GM21723 (cell line): ENCODE data around the gene LRRC9.
"Not testable (repeated sequence)": the region's sequence is repeated elsewhere in the genome, so short reads cannot be mapped to it uniquely, and the experiment has no call there.

Source experiments
- ATAC-seq: cut with Tn5 transposase; IDR thresholded peaks from one replicate; pipeline ENCODE4 v1.9.1; 2021; ENCODE audit warnings: mild to moderate bottlenecking, moderate library complexity; ENCODE audit not compliant: unreplicated experiment

LRRC9 gene

DNA sequence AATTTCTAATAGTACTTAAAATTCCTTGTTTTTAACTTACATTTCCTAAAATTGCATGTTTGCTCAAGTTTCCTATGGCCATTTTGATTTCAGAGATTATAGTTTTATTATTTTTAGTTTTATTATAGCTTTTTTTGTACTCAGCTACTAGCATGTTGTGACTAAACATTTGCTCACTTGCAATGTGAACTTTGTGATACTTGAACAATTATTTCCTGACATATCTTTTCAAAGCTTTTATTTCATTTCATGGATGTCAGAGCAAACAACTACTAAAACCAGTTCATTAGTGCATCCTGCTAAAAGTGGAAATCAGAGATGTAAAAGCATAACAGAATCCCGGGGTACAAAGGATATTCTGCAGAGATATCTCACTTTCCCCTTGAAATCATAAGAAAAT is 138.1 kb downstream of the LRRC9 start:
- no peak for ATAC-seq

DNA sequence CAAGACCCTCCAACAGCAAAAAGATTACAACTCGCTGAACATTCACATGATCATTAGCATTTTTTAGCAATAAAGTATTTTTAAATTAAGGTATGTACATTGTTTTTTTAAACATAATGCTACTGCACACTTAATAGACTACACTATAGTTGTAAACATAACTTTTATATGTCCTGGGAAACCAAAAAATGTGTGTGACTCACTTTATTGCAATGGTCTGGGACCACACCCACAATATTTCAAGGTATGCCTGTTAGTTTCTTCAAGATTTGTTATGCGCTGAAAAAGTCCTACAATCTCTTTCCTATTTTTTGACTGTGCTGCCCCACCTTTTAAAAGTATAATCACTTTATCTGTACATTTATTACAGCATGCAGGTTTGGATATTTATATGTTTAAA is 141.4 kb downstream of the LRRC9 start:
- ATAC-seq = no peak

GRCh38 chr14:60064491-60065072 is 144.6 kb downstream of the LRRC9 start:
- peak; percentile 72 for ATAC-seq

- ATAC-seq = no peak
These were observed 147.9 kb downstream of the LRRC9 start for GRCh38 chr14:60067882-60068281.

GRCh38 chr14:60079723-60080122 is 159.8 kb downstream of the LRRC9 start:
- ATAC-seq = no peak

GRCh38 chr14:60085085-60085484 is 165.1 kb downstream of the LRRC9 start:
- no peak for ATAC-seq

- ATAC-seq = no peak
These were observed 165.7 kb downstream of the LRRC9 start for GRCh38 chr14:60085693-60086092.

DNA sequence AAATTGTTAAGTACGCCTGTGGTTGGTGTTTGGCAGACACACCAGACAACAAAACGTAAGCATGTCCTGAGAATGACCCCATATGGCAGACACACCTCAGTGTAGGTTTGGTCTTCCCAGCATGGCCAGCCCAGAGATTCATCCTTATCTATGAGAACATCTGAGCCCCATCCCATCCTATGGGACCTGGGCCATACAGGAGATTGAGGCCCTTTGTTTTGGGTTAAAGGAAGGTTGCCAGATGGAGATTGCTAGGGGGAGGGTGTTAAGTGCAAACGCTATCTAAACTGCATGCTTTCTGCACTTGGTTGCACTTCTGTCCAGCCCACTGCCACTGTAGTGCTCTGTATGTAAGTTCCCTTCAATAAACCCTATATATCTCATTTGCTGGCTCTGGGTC is 167.7 kb downstream of the LRRC9 start:
- ATAC-seq = no peak

DNA sequence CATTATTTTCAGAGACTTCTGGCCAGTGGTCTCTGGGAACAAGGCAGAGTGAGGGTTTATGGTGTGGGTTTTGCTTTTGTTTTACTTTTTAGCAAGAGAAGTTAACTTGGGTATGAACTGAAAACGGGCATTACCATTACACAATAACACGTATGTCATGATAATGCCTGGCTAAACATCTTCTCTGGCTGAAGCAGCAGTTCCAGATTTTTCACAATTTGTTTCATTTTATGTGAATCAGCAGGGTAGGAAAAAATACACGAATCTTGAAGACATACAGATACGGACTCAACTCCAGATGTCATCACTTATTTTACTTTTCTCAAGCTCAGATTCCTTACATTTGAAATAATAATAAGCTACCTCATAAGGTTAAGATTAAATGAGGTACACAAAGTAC is 169.3 kb downstream of the LRRC9 start:
- ATAC-seq = no peak

GRCh38 chr14:60090864-60091519 is 171.0 kb downstream of the LRRC9 start:
- no peak for ATAC-seq

GRCh38 chr14:60091550-60092525 is 171.9 kb downstream of the LRRC9 start, which contains the start of gene PCNX4:
Gene PCNX4 (plus strand): TSS chr14:60091923. CDS start chr14:60107639, 15,716 bp downstream.
- ATAC-seq = peak; percentile 96

DNA sequence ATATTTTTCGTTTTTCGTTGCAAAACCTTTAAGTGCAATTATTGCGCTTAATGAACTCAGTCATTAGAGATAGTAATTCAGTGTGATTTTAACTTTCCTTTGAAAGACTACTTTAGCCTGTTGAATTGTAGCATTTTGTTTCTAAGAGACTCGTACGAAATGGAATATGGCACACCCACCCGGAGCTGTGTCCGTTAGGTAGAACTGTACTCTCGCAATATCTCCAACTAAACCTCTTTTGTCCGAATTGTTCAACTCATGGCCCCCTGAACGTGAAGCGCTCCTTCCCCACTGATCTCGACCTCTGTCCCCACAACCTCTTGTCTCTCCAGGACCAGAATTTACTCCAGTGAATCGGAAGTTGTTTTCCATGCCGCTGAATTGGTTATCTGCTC is 172.6 kb downstream of the LRRC9 start:
- no peak for ATAC-seq

DNA sequence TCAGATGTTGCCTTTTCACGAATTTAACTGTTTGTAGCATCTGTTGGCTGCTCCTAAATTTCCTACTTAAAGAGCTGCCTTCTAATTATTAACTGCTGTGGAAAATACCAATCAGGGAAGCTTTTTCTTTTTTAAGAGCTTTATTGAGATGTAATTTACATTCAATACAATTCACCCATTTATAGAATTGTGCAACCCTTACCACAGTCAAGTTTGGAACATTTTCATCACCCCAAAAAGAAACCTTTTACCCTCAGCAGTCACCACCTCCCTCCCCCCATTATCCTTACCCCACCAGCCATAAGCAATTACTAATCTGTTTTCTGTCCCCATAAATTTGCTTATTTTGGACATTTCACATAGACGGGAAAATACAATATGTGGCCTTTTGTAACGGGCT is 173.1 kb downstream of the LRRC9 start:
- ATAC-seq = no peak

DNA sequence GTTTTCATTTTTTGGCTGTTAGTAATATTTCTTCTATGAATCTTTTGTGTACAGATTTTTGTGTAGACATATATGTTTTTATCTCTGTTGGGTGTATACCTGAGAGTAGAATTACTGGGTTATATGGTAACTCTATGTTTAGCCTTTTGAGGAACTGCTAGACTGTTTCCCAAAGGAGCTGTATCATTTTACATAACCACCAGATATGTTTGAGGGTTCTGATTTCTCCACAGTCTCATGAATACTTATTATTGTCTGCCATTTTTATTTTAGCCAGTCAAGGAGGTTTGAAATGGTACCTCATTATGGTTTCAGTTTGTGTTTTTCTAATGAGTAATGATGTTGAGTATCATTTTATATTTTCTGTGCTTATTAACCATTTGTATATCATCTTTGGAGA is 173.7 kb downstream of the LRRC9 start:
- ATAC-seq = no peak

GRCh38 chr14:60094306-60094897 is 174.5 kb downstream of the LRRC9 start:
- no peak for ATAC-seq

DNA sequence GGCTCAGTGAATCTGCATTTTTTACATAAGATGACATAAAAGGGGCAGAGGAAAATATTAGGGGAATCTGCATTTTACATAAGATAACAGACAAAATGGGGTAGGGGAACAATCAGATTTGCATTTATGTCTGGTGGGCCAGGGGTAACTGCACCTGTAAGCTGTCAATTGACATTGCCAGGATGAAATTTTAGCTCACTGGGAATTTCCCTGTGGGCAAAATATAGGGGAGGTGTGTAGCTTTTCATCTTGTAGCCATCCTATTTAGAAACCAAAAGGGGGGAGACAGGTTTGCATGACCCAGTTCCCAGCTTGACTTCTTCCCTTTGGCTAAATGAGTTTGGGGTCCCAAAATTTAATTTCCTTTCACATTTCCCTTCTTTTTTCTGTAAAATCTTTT is 175.3 kb downstream of the LRRC9 start:
- no peak for ATAC-seq

DNA sequence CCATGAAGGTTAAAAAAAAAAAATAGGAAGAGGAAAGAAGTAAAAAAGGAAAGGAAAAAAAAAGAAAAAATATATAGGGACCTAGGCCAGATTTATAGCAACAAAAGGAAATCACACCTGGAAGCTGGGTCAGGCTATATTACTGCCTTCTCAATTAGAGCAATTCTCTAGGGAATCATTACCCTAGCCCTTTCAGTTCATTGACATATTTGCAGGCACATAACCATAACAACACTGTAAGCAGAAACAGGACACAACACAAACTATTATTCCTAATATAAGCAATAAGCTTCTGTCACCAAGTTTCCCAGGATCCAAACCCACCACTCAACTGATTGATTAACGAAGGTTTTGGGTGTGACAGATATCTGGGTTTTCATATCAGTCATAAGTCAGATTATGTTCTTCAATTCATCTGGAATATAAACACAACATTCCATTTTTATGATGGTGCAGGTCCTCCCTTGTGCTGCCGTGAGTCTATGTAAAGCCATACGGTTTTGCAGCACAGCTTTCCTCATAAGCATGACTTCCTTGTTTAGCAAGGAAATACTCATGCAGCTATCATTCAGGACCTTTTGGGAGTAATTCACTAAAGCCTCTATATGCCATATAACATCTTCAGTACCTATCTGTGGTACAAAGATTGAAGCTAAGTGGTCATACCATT is 176.0 kb downstream of the LRRC9 start:
- ATAC-seq = no peak

DNA sequence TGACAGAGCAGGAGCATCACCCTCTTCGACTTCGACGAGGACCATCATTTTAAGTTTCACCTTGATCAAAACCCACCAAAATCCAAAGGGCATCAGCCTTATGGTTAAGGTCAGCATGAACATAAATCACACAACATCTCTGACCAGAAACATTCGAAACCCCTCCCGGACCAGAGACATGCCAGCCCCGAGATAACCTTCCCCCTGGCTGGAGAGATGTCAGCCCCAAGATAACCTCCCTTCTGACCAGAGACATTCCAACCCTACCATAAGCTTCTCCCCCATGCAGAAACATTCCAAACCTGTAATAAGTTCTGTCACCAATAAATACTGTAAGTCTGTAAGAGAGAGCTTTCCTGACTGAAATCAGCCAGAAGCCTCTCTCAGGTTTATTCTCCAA is 178.0 kb downstream of the LRRC9 start:
- no peak for ATAC-seq

- not testable (repeated sequence) for ATAC-seq
These were observed 179.9 kb downstream of the LRRC9 start for GRCh38 chr14:60099855-60100254.

DNA sequence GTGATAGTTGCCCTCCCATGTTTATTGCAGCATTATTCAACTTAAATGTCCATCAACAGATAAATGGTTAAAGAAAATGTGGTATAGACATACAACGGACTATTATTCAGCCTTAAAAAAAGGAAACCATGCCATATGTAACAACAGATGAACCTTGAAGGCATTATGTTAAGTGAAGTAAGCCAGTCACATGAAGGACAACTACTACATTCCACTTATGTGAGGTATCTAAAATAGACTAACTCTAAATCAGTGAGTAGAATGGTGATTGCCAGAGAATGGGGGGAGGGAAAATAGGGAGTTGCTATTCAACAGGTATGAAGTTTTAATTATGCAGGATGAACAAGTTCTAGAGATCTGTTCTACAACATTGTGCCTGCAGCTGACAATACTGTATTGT is 181.8 kb downstream of the LRRC9 start:
- no peak for ATAC-seq

DNA sequence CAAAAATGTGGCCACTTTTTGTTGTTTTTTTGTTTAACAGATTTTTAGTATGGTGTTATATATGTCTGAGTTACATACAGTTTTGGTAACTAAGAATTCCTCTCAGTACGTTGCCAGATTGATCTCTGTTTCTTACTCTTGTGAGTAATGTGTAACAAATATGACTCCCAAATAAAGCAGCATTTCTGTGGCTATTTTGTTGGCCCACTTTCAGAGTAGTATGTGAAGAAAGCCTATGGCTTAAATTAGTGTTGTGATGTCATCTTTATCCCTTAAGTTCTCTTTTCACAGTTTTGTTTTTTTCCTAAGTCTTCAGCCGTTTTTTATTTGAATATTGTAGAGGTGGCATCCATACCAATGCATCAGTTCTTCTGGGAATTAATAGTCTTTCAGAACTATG is 182.4 kb downstream of the LRRC9 start:
- no peak for ATAC-seq
